Measurements from ENCODE around the gene PIGZ. TPM values are rescaled to one million over a fixed set of nuclear protein-coding genes. Genes with fewer than 3 reads are reported as not detected.

Gene PIGZ
- polyA plus RNA-seq, 1 experiment, result 7.0 TPM

GRCh38 chr3:196985298-196985697, 16.7 kb upstream of the PIGZ start:
- no peak overlapping the region for H3K4me3 ChIP-seq (ENCODE audit: low read depth, low read length)
- CTCF ChIA-PET, result no interaction called here
- POLR2A ChIA-PET, result no interaction called here

GRCh38 chr3:196983186-196983585, 14.6 kb upstream of the PIGZ start:
- DNase-seq (ENCODE audit: low read depth), result no peak
- CTCF ChIA-PET, result no interaction called here
- POLR2A ChIA-PET, result interaction anchor here (0.8 kb wide), 1 partner anchor 199 kb away, joined by 5 read pairs; no protein-coding TSS in a partner anchor

More at GRCh38 chr3:196985298-196985697, 16.7 kb upstream of the PIGZ start:
- no peak for TF ChIP-seq CTCF (IDR thresholded peaks at IDR 0.05; ENCODE audit: insufficient read depth, low read depth, low read length)
- no peaks in the 10 kb centered on the region for H3K36me3 ChIP-seq (ENCODE audit: control insufficient read depth, insufficient read depth, low read length)
- H3K27me3 ChIP-seq (ENCODE audit: control insufficient read depth, insufficient read depth, low read length), result peaks cover 9% of the 10 kb centered on the region
- DNase-seq (ENCODE audit: low read depth), result no peak

GRCh38 chr3:196981657-196982056, 13.0 kb upstream of the PIGZ start:
- POLR2A ChIA-PET, result no interaction called here
- no peaks in the 10 kb centered on the region for H3K36me3 ChIP-seq (ENCODE audit: control insufficient read depth, insufficient read depth, low read length)
- no peak for DNase-seq (ENCODE audit: low read depth)
- H3K27me3 ChIP-seq (ENCODE audit: control insufficient read depth, insufficient read depth, low read length), result peaks cover 3% of the 10 kb centered on the region; the same call in 1 of the 2 replicates
- H3K4me3 ChIP-seq (ENCODE audit: low read depth, low read length), result no peak overlapping the region
- CTCF ChIA-PET, result no interaction called here
- no peak for TF ChIP-seq CTCF (IDR thresholded peaks at IDR 0.05; ENCODE audit: insufficient read depth, low read depth, low read length)

More at GRCh38 chr3:196983186-196983585, 14.6 kb upstream of the PIGZ start:
- Histone ChIP-seq H3K27me3 (ENCODE audit: control insufficient read depth, insufficient read depth, low read length) (peaks cover 6% of the 10 kb centered on the region), H3K4me3 (ENCODE audit: low read depth, low read length) (no peak overlapping the region), H3K36me3 (ENCODE audit: control insufficient read depth, insufficient read depth, low read length) (no peaks in the 10 kb centered on the region)
- no peak for TF ChIP-seq CTCF (IDR thresholded peaks at IDR 0.05; ENCODE audit: insufficient read depth, low read depth, low read length)

- ChIA-PET CTCF (interaction anchor here (1.4 to 1.7 kb wide), 4 partner anchors 9 to 202 kb away, joined by 3 to 5 read pairs (median 4); no protein-coding TSS in a partner anchor), POLR2A (no interaction called here)
- no peak for DNase-seq (ENCODE audit: low read depth)
- no peak overlapping the region for H3K4me3 ChIP-seq (ENCODE audit: low read depth, low read length)
- no peak for TF ChIP-seq CTCF (IDR thresholded peaks at IDR 0.05; ENCODE audit: insufficient read depth, low read depth, low read length)
- no peaks in the 10 kb centered on the region for H3K27me3 ChIP-seq (ENCODE audit: control insufficient read depth, insufficient read depth, low read length)
- H3K36me3 ChIP-seq (ENCODE audit: control insufficient read depth, insufficient read depth, low read length), result no peaks in the 10 kb centered on the region
Observed at GRCh38 chr3:196979545-196979944, 10.9 kb upstream of the PIGZ start.

- ChIA-PET POLR2A (no interaction called here), CTCF (no interaction called here)
- no peak for DNase-seq (ENCODE audit: low read depth)
- no peaks in the 10 kb centered on the region for H3K36me3 ChIP-seq (ENCODE audit: control insufficient read depth, insufficient read depth, low read length)
- no peaks in the 10 kb centered on the region for H3K27me3 ChIP-seq (ENCODE audit: control insufficient read depth, insufficient read depth, low read length)
- no peak for TF ChIP-seq CTCF (IDR thresholded peaks at IDR 0.05; ENCODE audit: insufficient read depth, low read depth, low read length)
- no peak overlapping the region for H3K4me3 ChIP-seq (ENCODE audit: low read depth, low read length)
Observed at GRCh38 chr3:196976941-196977340, 8.3 kb upstream of the PIGZ start.

Data from BJ (cell line).